CD4-positive, alpha-beta T cell treated with Interleukin-15 for 4 hours (primary cell): ENCODE data around the gene F3.

Experiments
- DNase-seq: peaks from one replicate; pipeline ENCODE4 v3.0.0-alpha.2; 2020; ENCODE audit warnings: low spot score

F3 gene

GRCh38 chr1:94552071-94552586 lies 10.6 kb upstream of the F3 start:
- no peak for DNase-seq

- no peak for DNase-seq
Observed at GRCh38 chr1:94551449-94551848, 9.9 kb upstream of the F3 start.

GRCh38 chr1:94550800-94551241 lies 9.3 kb upstream of the F3 start:
- DNase-seq, result no peak

- DNase-seq, result no peak
Observed at GRCh38 chr1:94550396-94550795, 8.8 kb upstream of the F3 start.

- DNase-seq, result no peak
Observed at GRCh38 chr1:94549706-94550105, 8.1 kb upstream of the F3 start.

- DNase-seq, result no peak
Observed at GRCh38 chr1:94544706-94545490, 3.3 kb upstream of the F3 start.

- DNase-seq, result no peak
Observed at GRCh38 chr1:94543893-94544635, 2.5 kb upstream of the F3 start.

GRCh38 chr1:94543001-94543400 lies 1.4 kb upstream of the F3 start:
- DNase-seq, result no peak

- no peak for DNase-seq
Observed at GRCh38 chr1:94542088-94542870, 720 bp upstream of the F3 start.

GRCh38 chr1:94540440-94541245 lies 916 bp downstream of the F3 start:
- no peak for DNase-seq

GRCh38 chr1:94539496-94539895 lies 2.1 kb downstream of the F3 start:
- no peak for DNase-seq

- no peak for DNase-seq
Observed at GRCh38 chr1:94538243-94538827, 3.2 kb downstream of the F3 start.

- DNase-seq, result no peak
Observed at GRCh38 chr1:94537254-94537653, 4.3 kb downstream of the F3 start.

- DNase-seq, result no peak
Observed at GRCh38 chr1:94535879-94536278, 5.7 kb downstream of the F3 start.

GRCh38 chr1:94535095-94535494 lies 6.5 kb downstream of the F3 start:
- DNase-seq, result no peak

GRCh38 chr1:94532077-94532476 lies 9.5 kb downstream of the F3 start:
- DNase-seq, result no peak

GRCh38 chr1:94531664-94532063 lies 9.9 kb downstream of the F3 start:
- DNase-seq, result no peak

GRCh38 chr1:94530373-94530878 lies 11.1 kb downstream of the F3 start:
- DNase-seq, result no peak

- no peak for DNase-seq
Observed at GRCh38 chr1:94529416-94529815, 12.1 kb downstream of the F3 start.

GRCh38 chr1:94528826-94529225 lies 12.7 kb downstream of the F3 start:
- DNase-seq, result no peak

- no peak for DNase-seq
Observed at GRCh38 chr1:94528299-94528698, 13.3 kb downstream of the F3 start.
